ENCODE data around the gene ZER1.

The ZER1 gene

DNA sequence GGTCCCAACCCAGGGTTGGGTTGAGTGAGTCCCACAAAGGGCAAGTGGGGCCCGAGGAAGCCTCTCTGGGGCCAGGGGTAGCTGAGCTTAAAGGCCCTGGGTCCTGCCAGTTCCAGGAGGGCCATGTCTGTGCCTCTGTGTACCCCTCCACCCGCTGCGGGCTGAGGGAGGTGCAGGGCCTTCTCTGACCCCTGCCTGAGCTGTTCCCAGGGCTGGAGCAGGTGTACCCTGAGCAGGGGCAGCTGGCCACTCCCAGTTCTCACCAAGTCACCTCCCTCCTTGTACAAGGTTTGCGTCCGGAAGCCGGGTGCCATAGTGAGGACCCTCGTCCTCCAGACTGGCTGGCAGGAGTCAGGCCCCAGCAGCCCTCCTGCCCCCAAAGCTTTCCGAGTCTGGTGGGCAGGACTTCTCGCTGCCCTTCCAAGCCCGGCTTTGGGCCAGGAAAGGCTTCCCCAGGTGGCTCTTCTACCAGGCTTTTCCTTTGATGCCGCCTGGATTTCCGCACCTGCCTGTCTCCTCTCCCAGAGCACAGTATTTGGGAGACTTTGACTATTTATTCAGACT lies 37.4 kb upstream of the ZER1 start:
- no peak overlapping the region for H3K9ac ChIP-seq (ENCODE audit: low read length)
- no CpG with 5 or more reads among the region's 12 CpGs for WGBS (ENCODE audit: extremely low coverage, insufficient coverage, insufficient read length)
- no peak overlapping the region for H3K14ac ChIP-seq (ENCODE audit: low read length)
- no peak overlapping the region for H3K23ac ChIP-seq (ENCODE audit: low read length)
- no peak overlapping the region for H2AFZ ChIP-seq (ENCODE audit: insufficient read depth, low read length, poor library complexity)
- no peaks in the 10 kb centered on the region for H3K27me3 ChIP-seq (ENCODE audit: insufficient read depth, low read length)
- H3K18ac ChIP-seq (ENCODE audit: low read length) = no peak overlapping the region
- no peaks in the 10 kb centered on the region for H3K4me1 ChIP-seq (ENCODE audit: control insufficient read depth in 1 of 2, insufficient read depth in 2 of 2, low read length in 2 of 2)
- H3K27ac ChIP-seq (ENCODE audit: low read depth, low read length) = no peak overlapping the region
- H2BK120ac ChIP-seq (ENCODE audit: insufficient read depth, low read length, poor library complexity) = no peak overlapping the region
- H4K8ac ChIP-seq (ENCODE audit: low read depth, low read length) = no peak overlapping the region
- no peak overlapping the region for H2BK12ac ChIP-seq (ENCODE audit: low read length)
- H3K4me2 ChIP-seq (ENCODE audit: low read length) = no peak overlapping the region
- peaks cover 36 to 40% of the 10 kb centered on the region in 2 experiments for H3K36me3 ChIP-seq (ENCODE audit: control insufficient read depth in 1 of 2, insufficient read depth in 2 of 2, low read length in 2 of 2)
- no peak for DNase-seq
- H3K4ac ChIP-seq (ENCODE audit: low read depth, low read length) = no peak overlapping the region
- H3K79me1 ChIP-seq (ENCODE audit: low read length) = no peaks in the 10 kb centered on the region
- H2BK5ac ChIP-seq (ENCODE audit: low read depth, low read length, poor library complexity) = no peak overlapping the region
- H4K91ac ChIP-seq (ENCODE audit: low read depth, low read length) = no peak overlapping the region
- H2AK5ac ChIP-seq (ENCODE audit: low read length) = no peak overlapping the region
- no peak overlapping the region for H4K12ac ChIP-seq (ENCODE audit: low read depth, low read length)
- no peaks in the 10 kb centered on the region for H3K79me2 ChIP-seq (ENCODE audit: control insufficient read depth, insufficient read depth, low read length, poor library complexity)
- H3K4me3 ChIP-seq (ENCODE audit: low read depth, low read length) = no peak overlapping the region
- H3K9me3 ChIP-seq (ENCODE audit: insufficient read depth, low read depth, low read length) = peaks cover 6% of the 10 kb centered on the region

DNA sequence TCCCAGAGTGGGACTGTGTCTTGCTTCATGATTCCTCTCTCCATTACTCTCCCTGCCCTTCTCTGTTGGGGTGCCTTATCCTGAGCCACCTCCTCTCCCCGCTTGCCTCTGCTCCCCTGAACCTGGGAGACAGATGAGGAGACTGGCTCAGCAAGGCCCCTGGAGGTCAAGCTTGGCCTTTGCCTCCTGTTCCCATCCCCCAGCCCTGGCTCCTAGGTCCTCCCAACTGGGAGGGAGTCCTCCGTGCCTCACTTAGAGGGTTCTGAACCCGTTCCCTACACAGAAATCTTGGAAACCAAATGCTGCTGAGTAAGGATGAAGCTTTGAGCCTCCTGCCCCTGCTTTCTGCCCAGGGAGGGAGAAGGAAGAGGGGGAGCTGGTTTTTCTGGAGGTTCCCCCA lies 36.8 kb upstream of the ZER1 start:
- no peak overlapping the region for H3K18ac ChIP-seq (ENCODE audit: low read length)
- H3K79me1 ChIP-seq (ENCODE audit: low read length) = no peaks in the 10 kb centered on the region
- peaks cover 6% of the 10 kb centered on the region for H3K9me3 ChIP-seq (ENCODE audit: insufficient read depth, low read depth, low read length)
- WGBS (ENCODE audit: extremely low coverage, insufficient coverage, insufficient read length) = no CpG with 5 or more reads among the region's 3 CpGs
- no peak overlapping the region for H4K8ac ChIP-seq (ENCODE audit: low read depth, low read length)
- DNase-seq = no peak
- no peak overlapping the region for H3K14ac ChIP-seq (ENCODE audit: low read length)
- H3K4me1 ChIP-seq (ENCODE audit: control insufficient read depth in 1 of 2, insufficient read depth in 2 of 2, low read length in 2 of 2) = no peaks in the 10 kb centered on the region
- H3K9ac ChIP-seq (ENCODE audit: low read length) = no peak overlapping the region
- no peak overlapping the region for H3K4me2 ChIP-seq (ENCODE audit: low read length)
- no peaks in the 10 kb centered on the region for H3K79me2 ChIP-seq (ENCODE audit: control insufficient read depth, insufficient read depth, low read length, poor library complexity)
- no peak overlapping the region for H2BK120ac ChIP-seq (ENCODE audit: insufficient read depth, low read length, poor library complexity)
- no peak overlapping the region for H2AFZ ChIP-seq (ENCODE audit: insufficient read depth, low read length, poor library complexity)
- H4K91ac ChIP-seq (ENCODE audit: low read depth, low read length) = no peak overlapping the region
- peaks cover 42 to 45% of the 10 kb centered on the region in 2 experiments for H3K36me3 ChIP-seq (ENCODE audit: control insufficient read depth in 1 of 2, insufficient read depth in 2 of 2, low read length in 2 of 2)
- H3K4ac ChIP-seq (ENCODE audit: low read depth, low read length) = no peak overlapping the region
- H3K27me3 ChIP-seq (ENCODE audit: insufficient read depth, low read length) = no peaks in the 10 kb centered on the region
- H4K12ac ChIP-seq (ENCODE audit: low read depth, low read length) = no peak overlapping the region
- no peak overlapping the region for H3K4me3 ChIP-seq (ENCODE audit: low read depth, low read length)
- H2AK5ac ChIP-seq (ENCODE audit: low read length) = no peak overlapping the region
- H2BK12ac ChIP-seq (ENCODE audit: low read length) = no peak overlapping the region
- no peak overlapping the region for H3K27ac ChIP-seq (ENCODE audit: low read depth, low read length)
- no peak overlapping the region for H2BK5ac ChIP-seq (ENCODE audit: low read depth, low read length, poor library complexity)
- H3K23ac ChIP-seq (ENCODE audit: low read length) = no peak overlapping the region

DNA sequence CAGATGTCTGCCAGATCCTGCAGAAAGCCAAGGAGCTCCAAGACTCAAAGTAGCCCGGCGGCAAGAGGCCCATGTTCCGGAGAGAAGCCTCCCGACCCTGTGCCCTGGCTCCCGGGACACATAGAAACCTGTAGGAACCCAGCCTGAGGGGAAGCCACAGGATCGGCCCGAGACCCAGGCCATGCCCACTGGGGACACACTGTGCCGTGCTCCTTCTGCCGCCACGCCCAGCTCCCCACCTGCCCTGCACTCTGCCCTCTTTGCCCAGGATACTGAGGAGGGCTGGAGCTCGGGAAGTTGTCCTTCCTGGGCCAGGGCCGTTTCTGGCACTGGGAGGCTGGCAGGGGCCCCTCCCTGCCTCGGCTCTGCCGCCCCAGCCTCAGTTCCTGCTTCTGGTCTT lies 36.1 kb upstream of the ZER1 start:
- Histone ChIP-seq H3K36me3 (ENCODE audit: control insufficient read depth in 1 of 2, insufficient read depth in 2 of 2, low read length in 2 of 2) (peaks cover 48 to 51% of the 10 kb centered on the region in 2 experiments), H3K14ac (ENCODE audit: low read length) (no peak overlapping the region), H3K4me1 (ENCODE audit: control insufficient read depth in 1 of 2, insufficient read depth in 2 of 2, low read length in 2 of 2) (no peaks in the 10 kb centered on the region), H3K4me2 (ENCODE audit: low read length) (no peak overlapping the region), H4K8ac (ENCODE audit: low read depth, low read length) (no peak overlapping the region), H3K9me3 (ENCODE audit: insufficient read depth, low read depth, low read length) (peaks cover 6% of the 10 kb centered on the region), H3K27ac (ENCODE audit: low read depth, low read length) (no peak overlapping the region), H2BK120ac (ENCODE audit: insufficient read depth, low read length, poor library complexity) (no peak overlapping the region), H3K79me1 (ENCODE audit: low read length) (no peaks in the 10 kb centered on the region), H2AFZ (ENCODE audit: insufficient read depth, low read length, poor library complexity) (no peak overlapping the region), H4K12ac (ENCODE audit: low read depth, low read length) (no peak overlapping the region), H3K27me3 (ENCODE audit: insufficient read depth, low read length) (no peaks in the 10 kb centered on the region), H3K23ac (ENCODE audit: low read length) (no peak overlapping the region), H3K4ac (ENCODE audit: low read depth, low read length) (no peak overlapping the region), H2BK12ac (ENCODE audit: low read length) (no peak overlapping the region), H3K9ac (ENCODE audit: low read length) (no peak overlapping the region), H2BK5ac (ENCODE audit: low read depth, low read length, poor library complexity) (no peak overlapping the region), H3K79me2 (ENCODE audit: control insufficient read depth, insufficient read depth, low read length, poor library complexity) (no peaks in the 10 kb centered on the region), H3K4me3 (ENCODE audit: low read depth, low read length) (no peak overlapping the region), H2AK5ac (ENCODE audit: low read length) (no peak overlapping the region), H4K91ac (ENCODE audit: low read depth, low read length) (no peak overlapping the region), H3K18ac (ENCODE audit: low read length) (no peak overlapping the region)
- no CpG with 5 or more reads among the region's 14 CpGs for WGBS (ENCODE audit: extremely low coverage, insufficient coverage, insufficient read length)
- no peak for DNase-seq

- Histone ChIP-seq H4K8ac (ENCODE audit: low read depth, low read length) (no peak overlapping the region), H2AK5ac (ENCODE audit: low read length) (no peak overlapping the region), H3K9ac (ENCODE audit: low read length) (no peak overlapping the region), H3K79me1 (ENCODE audit: low read length) (no peaks in the 10 kb centered on the region), H3K36me3 (ENCODE audit: control insufficient read depth in 1 of 2, insufficient read depth in 2 of 2, low read length in 2 of 2) (peaks cover 59 to 61% of the 10 kb centered on the region in 2 experiments), H3K14ac (ENCODE audit: low read length) (no peak overlapping the region), H3K4me2 (ENCODE audit: low read length) (no peak overlapping the region), H3K4me3 (ENCODE audit: low read depth, low read length) (peak overlapping the region; percentile 36), H3K27ac (ENCODE audit: low read depth, low read length) (no peak overlapping the region), H2BK120ac (ENCODE audit: insufficient read depth, low read length, poor library complexity) (no peak overlapping the region), H3K79me2 (ENCODE audit: control insufficient read depth, insufficient read depth, low read length, poor library complexity) (no peaks in the 10 kb centered on the region), H3K4ac (ENCODE audit: low read depth, low read length) (no peak overlapping the region), H3K18ac (ENCODE audit: low read length) (no peak overlapping the region), H3K27me3 (ENCODE audit: insufficient read depth, low read length) (no peaks in the 10 kb centered on the region), H3K4me1 (ENCODE audit: control insufficient read depth in 1 of 2, insufficient read depth in 2 of 2, low read length in 2 of 2) (no peaks in the 10 kb centered on the region), H3K23ac (ENCODE audit: low read length) (no peak overlapping the region), H4K12ac (ENCODE audit: low read depth, low read length) (no peak overlapping the region), H2BK5ac (ENCODE audit: low read depth, low read length, poor library complexity) (no peak overlapping the region), H4K91ac (ENCODE audit: low read depth, low read length) (no peak overlapping the region), H2AFZ (ENCODE audit: insufficient read depth, low read length, poor library complexity) (no peak overlapping the region), H2BK12ac (ENCODE audit: low read length) (no peak overlapping the region), H3K9me3 (ENCODE audit: insufficient read depth, low read depth, low read length) (peaks cover 6% of the 10 kb centered on the region)
- no CpG with 5 or more reads among the region's 14 CpGs for WGBS (ENCODE audit: extremely low coverage, insufficient coverage, insufficient read length)
- DNase-seq = no peak
Measured at GRCh38 chr9:128805661-128806060, 33.9 kb upstream of the ZER1 start.

Measured in trophoblast cell (in vitro differentiated cells and primary cell).